ENCODE data around the gene SFMBT1.

DNA sequence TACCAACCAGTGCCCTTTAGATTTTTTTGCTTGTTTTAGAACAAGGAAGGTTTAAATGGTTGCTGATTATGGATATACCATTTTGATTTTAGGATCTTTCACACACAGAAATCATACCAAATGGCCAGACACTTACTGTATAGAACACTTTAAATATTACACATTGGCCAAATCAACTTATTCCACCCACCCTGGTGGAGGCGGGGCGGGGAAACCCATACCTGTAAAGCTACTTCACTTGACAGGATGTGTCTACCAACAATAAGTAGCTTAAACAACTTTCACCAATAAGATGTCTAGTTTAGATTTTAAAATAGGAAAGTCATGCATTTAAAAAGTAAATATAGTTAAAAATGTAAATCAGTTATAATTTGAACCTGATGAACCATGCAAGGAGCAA, 17.0 kb upstream of the SFMBT1 start:
- TF ChIP-seq TAF1 (IDR thresholded peaks at IDR 0.05; ENCODE audit: borderline replicate concordance, insufficient read depth, low read length), result no peak
- TF ChIP-seq REST (IDR thresholded peaks at IDR 0.05; ENCODE audit: insufficient read depth in 1 of 2, low read depth in 2 of 2, low read length in 2 of 2), result no peak
- TF ChIP-seq SIN3A (IDR thresholded peaks at IDR 0.05; ENCODE audit: borderline replicate concordance, insufficient read depth, low read length), result no peak
- TF ChIP-seq POLR2AphosphoS5 (IDR thresholded peaks at IDR 0.05; ENCODE audit: low read depth, low read length), result no peak

Measured in PFSK-1 (cell line).